Neural cell (in vitro differentiated cells): ENCODE results near the gene STARD13.

ENCODE experiments used
- CTCF ChIP-seq: fragments of 450-650 bp; IDR thresholded peaks from 2 replicates; pipeline ENCODE4 v1.5.1; 2014; ENCODE audit warnings: antibody characterized with exemption, mild to moderate bottlenecking, moderate library complexity; ENCODE audit not compliant: poor library complexity, severe bottlenecking
- EP300 ChIP-seq: fragments of 450-650 bp; conservative IDR thresholded peaks from 2 replicates; pipeline ENCODE4 v1.6.1; 2014; ENCODE audit warnings: antibody characterized with exemption, mild to moderate bottlenecking, moderate library complexity; ENCODE audit not compliant: poor library complexity, severe bottlenecking

GRCh38 chr13:33191425-33192210 lies 93.9 kb downstream of the STARD13 start:
- TF ChIP-seq CTCF: no peak
- TF ChIP-seq EP300: no peak
